H7 (cell line): Measurements from ENCODE around the gene SUGCT. TPM values are rescaled to one million over a fixed set of nuclear protein-coding genes. Genes with fewer than 3 reads are reported as not detected.

Experiments
- DNase-seq: peaks from one replicate; pipeline ENCODE4 v3.0.0; 2012
- H3K27me3 ChIP-seq: 2 replicates; pipeline ENCODE4 v1.6.0; 2011; ENCODE audit warnings: mild to moderate bottlenecking, low read length; ENCODE audit not compliant: control insufficient read depth, insufficient read depth
- H3K36me3 ChIP-seq: replicated peaks from 2 replicates; pipeline ENCODE4 v1.5.1; 2011; ENCODE audit warnings: low read length; ENCODE audit not compliant: control insufficient read depth, insufficient read depth
- H3K4me3 ChIP-seq: 2 replicates; pipeline ENCODE4 v1.5.1; 2011; ENCODE audit warnings: low read depth, mild to moderate bottlenecking, control low read depth, low read length, moderate library complexity; ENCODE audit not compliant: insufficient read depth
- total RNA-seq: library from RNA; depleted of rRNA; stranded (reverse); fragments of >200 nt; shearing (Covaris generic); gene quantifications from 2 replicates; pipeline ENCODE4 v1.2.3, GENCODE V29; 2014

Gene SUGCT
- total RNA-seq, 1 experiment from 2014 or later: 4.3 TPM

DNA sequence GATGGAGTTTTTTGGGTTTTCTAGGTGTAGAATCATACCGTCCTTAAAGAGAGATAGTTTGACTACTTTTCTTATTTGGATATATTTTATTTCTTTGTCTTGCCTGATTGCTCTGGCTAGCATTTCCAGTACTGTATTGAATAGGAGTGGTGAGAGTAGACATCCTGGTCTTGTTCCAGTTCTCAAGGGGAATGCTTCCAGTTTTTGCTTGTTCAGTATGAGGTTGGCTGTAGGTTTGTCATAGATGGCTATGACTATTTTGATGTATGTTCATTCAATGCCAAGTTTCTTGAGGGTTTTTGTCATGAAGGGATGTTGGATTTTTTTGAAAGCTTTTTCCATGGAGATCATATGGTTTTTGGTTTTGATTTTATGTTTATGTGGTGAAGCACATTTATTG lies 676.9 kb downstream of the SUGCT start:
- Histone ChIP-seq H3K27me3 (no peaks in the 10 kb centered on the region), H3K4me3 (no peak overlapping the region), H3K36me3 (no peaks in the 10 kb centered on the region)
- no peak for DNase-seq

DNA sequence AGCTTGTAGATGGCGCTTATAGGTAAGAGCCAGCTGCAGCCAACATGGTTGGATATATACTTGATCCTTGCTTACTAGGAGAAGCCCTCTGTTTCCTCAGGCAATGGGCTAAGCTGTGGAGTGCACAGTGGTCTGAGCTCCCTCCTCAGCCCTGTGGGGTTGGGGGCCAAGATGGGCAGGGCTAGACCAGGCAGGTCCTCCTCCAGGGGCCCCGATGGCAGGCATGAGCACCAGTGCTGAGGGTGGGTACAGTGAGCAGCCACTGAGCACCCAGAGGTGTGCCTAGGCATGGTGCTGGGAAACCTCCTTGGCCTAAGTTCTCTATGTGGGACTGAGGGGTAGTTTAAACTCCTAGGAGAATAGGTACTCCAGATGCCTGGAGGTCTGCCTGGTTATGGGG lies 680.2 kb downstream of the SUGCT start:
- Histone ChIP-seq H3K4me3 (no peak overlapping the region), H3K27me3 (no peaks in the 10 kb centered on the region), H3K36me3 (no peaks in the 10 kb centered on the region)
- no peak for DNase-seq

DNA sequence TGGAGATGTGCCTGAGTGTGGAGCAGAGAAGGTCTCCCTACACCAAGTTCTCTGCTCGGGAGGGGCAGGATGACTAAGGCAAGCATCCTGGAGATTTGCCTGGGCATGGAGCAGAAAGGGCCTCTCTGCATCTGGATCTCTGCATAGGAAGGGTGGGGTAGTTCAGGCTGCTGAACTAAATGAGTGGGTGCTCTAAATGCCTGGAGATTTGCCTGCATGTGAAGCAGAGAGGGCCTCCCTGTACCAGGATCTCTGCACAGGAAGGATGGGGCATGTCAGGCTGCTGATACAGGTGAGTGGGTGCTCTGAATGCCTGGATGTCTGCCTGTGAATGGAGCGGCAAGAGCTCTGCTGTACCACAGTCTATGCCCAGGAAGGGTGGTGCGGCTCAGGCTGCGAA lies 680.7 kb downstream of the SUGCT start:
- Histone ChIP-seq H3K36me3 (no peaks in the 10 kb centered on the region), H3K4me3 (no peak overlapping the region), H3K27me3 (no peaks in the 10 kb centered on the region)
- no peak for DNase-seq

DNA sequence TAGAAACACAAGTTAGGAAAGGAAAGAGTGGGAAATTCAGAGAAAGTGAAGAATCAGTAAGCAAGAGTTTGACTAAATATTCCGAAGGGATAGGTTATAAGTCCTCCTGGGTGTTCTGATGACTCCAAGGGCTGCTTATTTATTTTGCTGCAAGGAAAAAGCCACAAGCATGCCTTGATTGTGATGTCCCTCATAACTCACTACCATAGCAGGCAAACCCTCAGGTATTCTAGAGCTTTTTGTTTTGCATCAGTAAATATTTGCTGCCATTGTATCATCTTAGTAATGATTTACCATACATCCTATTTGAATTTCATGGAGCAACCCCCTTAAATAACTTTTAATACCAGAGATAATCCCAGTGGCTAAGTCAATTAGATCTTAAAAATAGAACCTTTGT lies 688.1 kb downstream of the SUGCT start:
- Histone ChIP-seq H3K4me3 (no peak overlapping the region), H3K27me3 (no peaks in the 10 kb centered on the region), H3K36me3 (no peaks in the 10 kb centered on the region)
- DNase-seq: no peak

DNA sequence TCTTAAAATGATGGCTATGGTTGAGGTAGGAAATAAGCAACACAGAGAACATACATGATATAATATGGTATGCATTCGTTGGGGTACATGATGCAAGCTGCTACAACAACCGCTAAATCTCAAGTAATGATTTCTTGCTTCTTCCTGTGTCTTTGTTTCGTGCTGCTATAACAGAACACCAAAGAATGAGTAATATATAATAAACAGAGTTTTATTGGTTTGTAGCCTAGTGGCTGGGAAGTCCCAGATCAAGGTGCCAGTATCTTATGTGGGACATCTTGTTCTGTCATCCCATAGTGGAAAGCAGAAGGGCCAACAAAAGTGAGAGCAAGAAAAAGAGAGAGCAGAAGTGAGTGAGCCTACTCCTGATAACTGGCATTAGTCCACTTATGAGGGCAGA lies 689.7 kb downstream of the SUGCT start:
- Histone ChIP-seq H3K27me3 (no peaks in the 10 kb centered on the region), H3K4me3 (no peak overlapping the region), H3K36me3 (no peaks in the 10 kb centered on the region)
- DNase-seq: no peak

DNA sequence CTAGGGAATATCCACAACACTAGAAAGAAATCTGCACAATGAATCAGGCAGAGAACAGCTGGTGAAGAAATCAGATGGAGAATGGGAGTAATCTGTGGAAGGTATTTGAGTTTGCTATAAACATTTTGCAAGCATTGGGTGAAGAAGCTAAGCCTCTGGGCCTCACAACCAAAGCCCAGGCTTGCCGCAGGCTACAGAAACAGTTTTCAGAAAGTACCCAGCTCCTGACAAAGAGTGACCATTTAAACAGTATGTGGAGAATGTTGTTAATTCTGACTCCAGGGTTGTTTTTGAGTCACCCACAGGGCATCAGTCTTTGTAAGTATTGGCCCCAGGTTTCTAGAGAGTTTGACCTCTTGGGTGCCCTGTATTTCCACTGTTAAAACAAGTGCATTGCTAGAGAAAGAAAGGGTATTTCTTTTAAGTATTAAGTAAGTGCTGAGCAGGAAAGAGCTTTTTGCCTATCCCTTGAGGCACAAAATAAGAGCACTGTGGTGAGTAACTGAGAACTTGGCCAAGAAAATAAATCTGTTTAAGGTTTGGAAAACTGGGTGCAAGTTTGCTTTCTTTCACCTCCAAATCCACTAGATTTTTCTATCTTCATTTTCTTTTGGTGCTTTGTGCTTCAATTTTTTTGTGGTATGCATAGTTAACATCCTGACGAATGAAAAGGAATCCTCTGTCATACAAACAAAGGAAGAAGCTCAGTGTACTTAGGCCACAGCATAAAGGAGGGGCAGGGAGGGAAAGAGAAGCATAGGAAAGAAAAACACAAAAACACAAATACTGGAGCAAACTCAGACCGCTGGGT lies 691.8 kb downstream of the SUGCT start:
- Histone ChIP-seq H3K27me3 (no peaks in the 10 kb centered on the region), H3K36me3 (no peaks in the 10 kb centered on the region), H3K4me3 (no peak overlapping the region)
- no peak for DNase-seq

DNA sequence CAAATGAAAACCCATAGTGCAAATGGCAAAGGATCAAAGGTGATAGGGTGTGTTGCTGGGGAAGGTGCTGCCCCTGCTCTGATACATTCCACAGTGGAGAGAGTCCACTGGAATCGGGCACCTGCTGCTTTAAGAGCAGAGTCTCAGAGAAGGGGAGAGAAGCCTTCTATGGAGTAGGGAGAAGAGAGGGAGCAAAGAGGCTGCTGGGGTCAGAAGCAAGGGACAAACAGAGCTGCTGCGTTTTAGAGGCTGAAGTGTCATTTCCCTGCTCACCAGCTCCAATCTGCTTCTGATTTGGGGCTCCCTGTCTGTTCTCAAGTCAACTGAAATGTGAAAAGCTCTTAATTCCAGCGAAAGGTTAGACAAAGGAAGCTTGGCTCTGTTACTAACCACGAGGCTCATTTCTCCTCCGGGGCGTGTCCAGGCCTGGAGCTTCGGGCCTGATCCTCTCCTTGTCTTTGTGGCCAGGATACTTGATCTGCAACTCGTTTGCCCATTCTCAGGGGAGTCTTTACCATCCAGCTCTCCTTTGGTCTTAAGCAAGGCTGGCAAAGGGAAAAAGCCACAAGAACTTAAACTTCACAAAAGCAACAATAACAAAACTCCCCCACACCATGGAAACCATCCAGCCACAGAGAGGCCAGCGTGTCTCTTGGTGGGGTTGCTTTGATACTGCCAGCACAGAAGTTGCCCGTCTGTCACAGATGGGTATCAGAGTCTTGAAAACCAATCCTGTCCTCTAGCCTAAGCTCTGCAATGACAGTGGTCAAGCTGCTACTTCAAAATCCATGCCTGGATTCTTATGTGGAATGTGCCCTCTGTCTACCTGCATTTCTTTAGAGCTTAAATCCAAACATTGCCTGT lies 692.6 kb downstream of the SUGCT start:
- Histone ChIP-seq H3K4me3 (no peak overlapping the region), H3K36me3 (no peaks in the 10 kb centered on the region), H3K27me3 (no peaks in the 10 kb centered on the region)
- DNase-seq: no peak

DNA sequence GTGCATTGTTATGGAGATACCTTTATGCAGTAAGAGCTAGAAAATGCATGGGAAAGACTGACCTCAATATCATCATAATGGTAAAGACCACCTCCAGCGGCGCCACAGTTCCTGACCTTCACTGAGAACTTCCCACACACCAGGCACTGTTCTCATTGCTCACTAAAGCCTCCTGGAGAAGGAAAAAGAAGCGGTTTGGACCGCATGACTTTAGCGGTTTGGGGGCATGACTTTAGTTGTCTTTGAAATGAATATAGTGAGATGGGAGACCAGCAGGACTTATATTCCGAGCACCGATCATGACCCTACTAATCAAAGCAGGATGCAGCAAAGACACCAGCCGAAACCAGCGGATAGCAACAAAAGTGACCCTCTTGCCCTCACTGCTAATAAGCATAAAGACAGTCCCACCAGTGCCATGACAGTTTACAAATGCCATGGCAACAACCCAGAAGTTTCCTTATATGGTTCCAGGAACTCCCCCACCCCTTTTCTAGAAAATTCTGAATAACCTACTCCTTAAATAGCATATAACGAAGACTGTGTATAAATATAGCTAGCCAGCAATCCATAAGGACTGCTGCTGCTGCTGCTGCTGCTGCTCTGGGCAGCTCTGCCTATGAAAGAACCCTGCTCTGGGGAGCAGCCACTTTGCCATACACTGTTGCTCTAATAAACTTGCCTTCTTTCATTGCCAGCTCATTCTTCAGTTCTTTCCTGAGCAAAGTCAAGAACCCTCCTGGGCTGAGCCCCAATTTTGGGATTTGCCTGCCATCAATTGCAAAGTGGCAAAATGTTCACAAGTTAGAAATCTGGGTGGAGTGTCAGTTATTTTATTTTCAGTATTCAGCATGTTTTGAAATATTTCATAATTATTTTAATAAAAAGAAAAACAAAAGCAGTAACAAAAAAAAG lies 694.1 kb downstream of the SUGCT start:
- no peaks in the 10 kb centered on the region for H3K36me3 ChIP-seq
- no peak overlapping the region for H3K4me3 ChIP-seq
- no peaks in the 10 kb centered on the region for H3K27me3 ChIP-seq
- no peak for DNase-seq

DNA sequence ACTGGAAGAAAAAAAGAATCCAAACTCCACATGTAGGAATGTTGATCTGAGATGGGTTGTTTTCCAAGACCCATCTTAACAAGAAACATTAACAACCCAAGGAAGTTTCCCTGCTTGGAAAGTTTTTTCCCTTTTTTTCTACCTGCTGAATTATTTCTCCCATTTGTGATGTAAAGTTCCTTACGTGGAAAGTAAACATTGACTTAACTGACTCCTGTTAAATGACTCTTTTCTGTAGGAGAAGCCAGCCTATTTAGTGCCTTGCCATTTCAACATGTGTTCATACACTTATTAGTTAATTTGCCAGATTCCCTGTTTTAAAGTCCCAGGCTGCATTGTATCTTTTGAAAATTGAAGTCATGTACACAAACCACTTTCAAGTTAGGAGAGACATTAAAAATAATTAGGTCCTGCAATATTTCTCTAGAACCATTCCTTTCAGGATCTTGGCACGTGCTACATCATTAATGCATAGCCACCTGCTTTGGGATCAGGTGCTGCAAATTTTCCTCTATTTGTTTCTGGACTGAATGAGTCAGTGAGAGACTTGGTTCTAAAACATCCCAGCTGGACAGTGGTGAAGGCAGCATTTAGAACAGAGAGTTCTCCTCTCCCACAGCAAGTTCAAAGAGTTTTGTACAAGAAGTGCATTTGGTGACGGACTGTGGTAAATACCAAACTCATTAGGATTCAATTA lies 698.5 kb downstream of the SUGCT start:
- Histone ChIP-seq H3K27me3 (no peaks in the 10 kb centered on the region), H3K36me3 (no peaks in the 10 kb centered on the region), H3K4me3 (no peak overlapping the region)
- no peak for DNase-seq

DNA sequence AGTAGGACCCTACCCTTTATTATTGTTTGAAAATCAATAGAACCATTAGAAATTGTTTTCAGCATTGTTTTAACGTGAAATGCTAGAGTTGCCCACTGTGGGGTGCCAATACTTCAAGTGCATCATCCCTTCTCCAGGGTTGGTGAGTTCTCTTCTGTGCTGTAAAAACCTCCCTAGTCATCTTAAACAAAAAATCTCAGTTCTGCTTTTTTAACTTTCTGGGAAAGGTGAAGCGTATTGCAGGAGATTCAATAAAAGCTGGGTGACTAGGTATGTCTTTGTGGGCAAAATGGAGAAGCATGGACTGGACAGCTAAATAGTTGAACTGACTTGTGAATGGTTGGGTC lies 699.1 kb downstream of the SUGCT start:
- no peaks in the 10 kb centered on the region for H3K36me3 ChIP-seq
- no peak overlapping the region for H3K4me3 ChIP-seq
- no peak for DNase-seq
- no peaks in the 10 kb centered on the region for H3K27me3 ChIP-seq

DNA sequence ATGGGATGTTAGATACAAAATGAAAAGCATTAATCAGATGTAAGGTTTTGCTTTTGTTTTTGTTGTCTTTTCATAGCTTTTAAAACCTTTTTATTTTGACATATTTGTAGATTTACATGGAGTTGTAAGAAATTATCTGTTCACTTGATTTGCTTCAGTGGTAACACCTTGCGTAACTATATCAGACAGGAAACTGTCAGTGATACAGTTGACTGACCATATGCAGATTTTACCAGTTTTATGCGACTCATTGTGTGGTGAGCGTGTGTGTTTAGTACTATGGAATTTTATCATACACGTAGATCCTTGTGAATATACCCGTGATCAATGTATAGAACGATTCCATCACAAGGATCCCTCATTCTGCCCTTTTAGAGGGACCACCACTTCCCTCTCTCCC lies 701.4 kb downstream of the SUGCT start:
- no peak for DNase-seq
- H3K36me3 ChIP-seq: no peaks in the 10 kb centered on the region
- no peaks in the 10 kb centered on the region for H3K27me3 ChIP-seq
- H3K4me3 ChIP-seq: no peak overlapping the region

DNA sequence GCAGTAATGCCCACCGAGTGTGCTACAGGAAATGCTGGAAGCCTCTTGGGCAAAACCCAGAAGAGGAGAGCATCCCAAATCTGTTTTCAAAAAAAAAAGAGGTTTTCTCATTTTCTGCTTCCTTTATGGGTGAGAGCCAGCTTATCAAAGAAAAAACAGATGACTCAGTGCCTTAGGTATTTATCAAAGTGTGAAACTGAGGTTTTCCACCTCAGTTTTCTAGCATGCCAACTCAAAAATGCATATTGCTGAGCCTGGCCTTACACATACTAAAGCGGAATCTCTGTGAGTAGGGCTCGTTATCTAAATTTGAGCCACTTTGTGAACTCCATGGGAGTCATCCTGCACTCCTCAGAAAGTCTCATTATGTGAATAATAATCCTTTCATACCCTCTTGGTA lies 705.1 kb downstream of the SUGCT start:
- H3K36me3 ChIP-seq: no peaks in the 10 kb centered on the region
- no peaks in the 10 kb centered on the region for H3K27me3 ChIP-seq
- no peak overlapping the region for H3K4me3 ChIP-seq
- no peak for DNase-seq

DNA sequence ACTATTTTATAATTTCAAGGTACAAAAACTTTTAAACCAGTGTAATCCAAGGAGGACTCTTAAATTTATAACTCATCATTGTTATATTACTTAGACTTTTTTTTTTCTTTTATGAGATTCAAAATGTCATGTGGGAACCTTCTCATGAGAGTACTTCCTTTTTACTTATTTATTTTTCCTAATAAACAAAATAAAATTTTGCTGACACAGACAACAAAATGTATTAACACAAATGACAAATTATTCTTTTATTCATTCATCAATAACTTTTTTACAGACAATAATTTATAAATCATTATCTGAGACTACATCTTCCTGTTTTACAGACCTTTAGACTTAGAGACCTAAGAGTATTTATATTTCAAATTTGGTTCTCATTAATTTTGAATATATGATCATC lies 706.2 kb downstream of the SUGCT start:
- Histone ChIP-seq H3K36me3 (no peaks in the 10 kb centered on the region), H3K27me3 (no peaks in the 10 kb centered on the region), H3K4me3 (no peak overlapping the region)
- DNase-seq: no peak

DNA sequence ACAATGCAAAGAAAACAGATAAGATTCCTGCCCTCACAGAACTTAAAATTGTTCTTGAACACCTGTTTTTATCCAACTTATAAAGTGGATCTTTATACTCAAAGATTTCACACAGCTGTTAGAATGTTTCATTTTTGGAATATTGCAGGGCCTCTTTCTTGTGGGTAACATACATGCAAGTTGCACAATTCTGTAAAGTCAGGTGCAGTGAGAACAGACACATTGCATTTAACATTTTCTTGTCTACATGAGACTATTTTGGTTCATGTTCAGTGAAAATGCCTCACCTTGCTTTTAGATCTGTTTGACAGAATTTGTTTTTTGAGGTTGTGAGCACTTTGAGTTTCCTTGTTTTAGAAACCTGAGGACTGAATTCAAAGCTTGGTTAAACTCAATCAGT lies 707.8 kb downstream of the SUGCT start:
- no peaks in the 10 kb centered on the region for H3K36me3 ChIP-seq
- H3K4me3 ChIP-seq: no peak overlapping the region

More for the DNA sequence above, 707.8 kb downstream of the SUGCT start:
- DNase-seq: no peak
- no peaks in the 10 kb centered on the region for H3K27me3 ChIP-seq
